GM19395 (cell line): ENCODE data around the gene NAALADL2.
A peak's percentile ranks its signal among the peaks of the same experiment; 100 is the strongest.
"Not testable (repeated sequence)": the region's sequence is repeated elsewhere in the genome, so short reads cannot be mapped to it uniquely, and the experiment has no call there.

Source experiments
- ATAC-seq: cut with Tn5 transposase; IDR thresholded peaks from one replicate; pipeline ENCODE4 v1.9.1; 2021; ENCODE audit warnings: mild to moderate bottlenecking, moderate library complexity; ENCODE audit not compliant: unreplicated experiment

The NAALADL2 gene

DNA sequence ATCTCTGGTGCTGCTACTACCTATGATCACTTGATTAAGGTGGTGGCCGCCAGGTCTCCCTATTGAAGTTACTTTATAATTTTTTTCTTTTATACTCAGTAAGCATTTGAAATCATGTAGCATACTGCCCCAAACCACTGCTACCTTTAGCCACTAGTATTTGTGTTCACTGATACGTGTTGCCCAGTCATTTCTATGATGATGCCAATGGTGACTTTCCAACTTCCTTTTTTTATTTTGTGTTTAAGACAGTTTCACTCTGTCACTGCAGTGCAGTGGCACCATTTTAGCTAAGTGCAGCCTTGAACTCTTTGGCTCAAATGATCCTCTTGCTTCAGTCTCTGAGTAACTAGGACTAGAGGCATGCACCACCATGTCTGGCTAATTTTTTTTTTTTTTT, 598.2 kb downstream of the NAALADL2 start:
- no peak for ATAC-seq

DNA sequence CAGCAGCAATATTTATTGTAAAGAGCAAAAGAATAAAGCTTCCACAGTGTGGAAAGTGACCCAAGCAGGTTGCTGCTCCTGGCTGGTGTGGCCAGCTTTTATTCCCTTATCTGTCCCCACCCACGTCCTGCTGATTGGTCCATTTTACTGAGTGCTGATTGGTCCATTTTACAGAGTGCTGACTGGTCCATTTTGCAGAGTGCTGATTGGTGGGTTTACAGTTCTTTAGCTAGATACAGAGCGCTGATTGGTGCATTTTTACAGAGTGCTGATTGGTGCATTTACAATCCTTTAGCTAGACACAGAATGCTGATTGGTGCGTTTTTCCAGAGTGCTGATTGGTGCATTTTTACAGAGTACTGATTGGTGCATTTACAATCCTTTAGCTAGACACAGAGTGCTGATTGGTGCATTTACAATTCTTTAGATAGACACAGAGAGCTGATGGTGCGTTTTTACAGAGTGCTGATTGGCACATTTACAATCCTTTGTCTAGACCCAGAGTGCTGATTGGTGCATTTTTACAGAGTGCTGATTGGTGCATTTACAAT, 601.8 kb downstream of the NAALADL2 start:
- not testable (repeated sequence) for ATAC-seq

DNA sequence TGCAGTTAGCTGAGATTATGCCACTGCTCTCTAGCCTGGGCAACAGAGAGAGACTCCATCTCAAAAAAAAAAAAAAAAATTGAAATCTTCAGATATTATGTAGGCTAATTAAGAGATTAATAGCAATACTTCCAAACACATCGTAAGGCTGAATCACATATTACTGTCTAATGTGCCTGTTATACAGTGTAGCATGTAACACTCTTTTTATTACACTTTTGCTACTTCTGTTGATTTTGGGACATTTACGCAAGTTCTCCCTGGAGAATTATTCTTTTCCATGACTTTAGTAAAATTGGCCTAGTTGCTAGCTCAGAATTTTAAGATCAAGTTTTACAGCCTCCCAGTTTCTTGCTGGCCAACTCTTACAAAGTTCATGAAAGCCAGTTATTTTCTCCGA, 605.2 kb downstream of the NAALADL2 start:
- ATAC-seq = no peak

DNA sequence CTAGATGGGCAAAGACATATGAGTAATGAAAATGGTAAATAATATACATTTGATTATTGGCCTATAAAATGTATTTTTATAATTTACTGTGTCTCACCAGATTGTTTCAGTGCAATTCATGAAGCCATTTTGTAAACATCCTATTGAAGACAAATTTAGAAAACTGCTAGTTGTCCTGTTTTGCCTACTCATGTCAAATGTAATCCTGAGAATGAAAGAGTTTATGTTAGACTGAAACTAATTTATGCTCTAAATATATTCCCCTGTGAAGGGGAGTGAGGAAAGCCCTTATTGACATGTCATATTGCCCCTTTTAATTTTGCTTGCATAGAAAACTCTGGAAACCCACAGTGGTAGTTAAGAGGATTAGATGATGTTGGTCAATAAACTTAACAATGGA, 610.0 kb downstream of the NAALADL2 start:
- ATAC-seq = no peak

DNA sequence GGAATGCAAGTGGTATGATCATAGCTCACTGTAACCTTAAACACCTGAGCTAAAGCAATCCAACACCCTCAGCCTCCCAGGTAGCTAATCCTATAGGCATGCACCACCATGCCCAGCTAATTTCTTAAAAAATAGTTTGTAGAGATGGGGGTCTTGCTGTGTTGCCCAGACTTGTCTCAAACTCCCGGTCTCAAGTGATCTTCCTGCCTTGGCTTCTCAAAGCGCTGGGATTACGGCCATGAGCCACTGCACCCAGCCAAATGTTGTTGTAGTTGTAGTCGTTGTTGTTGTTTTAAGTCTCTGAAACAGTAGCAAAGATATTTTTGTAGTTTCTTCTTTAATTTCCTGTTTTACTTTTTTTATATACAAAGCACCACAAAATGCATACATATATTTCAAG, 616.6 kb downstream of the NAALADL2 start:
- ATAC-seq = no peak

DNA sequence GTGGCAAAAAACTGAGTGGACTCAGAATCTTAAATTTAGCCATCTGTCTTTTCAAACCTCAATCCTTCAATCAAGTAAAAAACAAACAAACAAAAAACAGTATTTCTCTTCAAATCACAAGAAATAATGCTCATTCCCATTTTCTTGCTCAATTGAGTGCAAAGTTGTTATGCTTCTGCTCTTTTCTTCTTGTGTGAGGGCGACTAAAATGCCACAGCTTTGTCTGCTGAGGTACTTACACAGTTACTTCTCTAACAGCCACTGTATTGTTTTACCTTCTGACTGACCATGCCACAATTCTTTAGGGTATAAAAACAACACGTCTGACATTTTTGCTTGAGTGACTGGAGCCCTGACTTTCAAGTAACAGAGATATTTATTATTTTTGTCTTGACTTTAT, 617.4 kb downstream of the NAALADL2 start:
- no peak for ATAC-seq

DNA sequence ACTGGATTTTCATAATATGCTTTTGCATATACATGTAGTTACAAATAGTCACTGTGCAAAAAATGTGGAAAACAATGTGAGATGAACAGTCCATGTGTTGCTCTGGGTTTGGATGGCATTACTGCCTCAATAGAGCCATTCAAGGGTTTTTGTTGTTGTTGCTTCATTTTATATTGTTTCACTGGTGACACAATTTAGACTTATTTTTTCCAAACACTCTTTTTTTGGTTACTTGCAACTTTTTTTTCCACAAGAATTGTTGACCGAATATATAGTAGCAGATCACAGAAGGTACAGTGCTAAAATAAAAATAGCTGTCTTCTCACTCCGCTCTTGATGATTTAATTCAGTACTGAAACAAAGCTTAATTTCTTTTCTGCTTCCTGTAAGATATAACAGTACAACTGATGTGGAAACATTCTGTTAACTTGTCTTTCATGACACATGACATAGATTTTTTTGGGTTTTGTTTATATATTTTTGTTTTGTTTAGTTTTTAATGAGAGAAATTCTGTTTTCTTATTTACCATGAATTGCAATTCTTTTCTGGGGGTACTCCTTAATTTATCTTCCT, 618.6 kb downstream of the NAALADL2 start:
- ATAC-seq = peak; percentile 92

DNA sequence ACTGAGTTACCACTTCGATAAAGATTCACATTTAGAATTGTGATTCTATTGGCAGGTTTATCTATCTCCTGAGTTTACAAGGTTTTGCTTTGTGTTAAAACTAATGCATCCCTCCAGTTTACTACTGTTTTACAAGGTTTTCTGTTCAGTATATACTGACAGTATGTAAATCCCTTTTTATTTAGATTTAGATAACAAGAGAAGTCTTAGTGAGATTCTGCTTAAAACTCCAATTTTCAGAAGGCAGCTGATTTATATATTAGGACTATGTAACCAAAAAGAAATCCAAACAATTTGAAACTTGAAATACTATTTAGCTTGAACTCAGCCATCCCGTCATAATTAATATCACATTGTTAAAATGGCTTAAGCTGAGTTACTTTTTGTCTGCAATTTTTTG, 619.2 kb downstream of the NAALADL2 start:
- ATAC-seq = no peak

DNA sequence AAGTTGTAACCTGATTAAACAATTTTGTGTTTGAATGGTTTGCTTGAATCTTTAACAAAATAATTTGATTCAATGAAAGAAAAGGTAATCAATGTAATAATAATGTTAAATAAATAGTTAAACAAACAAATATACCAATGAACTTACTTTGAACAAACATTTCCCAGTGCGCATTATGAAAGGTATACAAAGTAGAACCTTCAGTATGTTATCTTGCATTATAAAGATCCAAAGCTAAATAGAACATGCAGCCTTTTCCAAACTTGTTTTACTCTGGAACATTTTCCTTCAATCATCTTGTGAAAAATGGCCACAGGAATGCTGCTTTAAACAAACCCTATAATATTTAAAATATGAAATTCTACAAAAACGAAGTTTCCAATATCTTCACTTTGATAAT, 620.0 kb downstream of the NAALADL2 start:
- no peak for ATAC-seq

DNA sequence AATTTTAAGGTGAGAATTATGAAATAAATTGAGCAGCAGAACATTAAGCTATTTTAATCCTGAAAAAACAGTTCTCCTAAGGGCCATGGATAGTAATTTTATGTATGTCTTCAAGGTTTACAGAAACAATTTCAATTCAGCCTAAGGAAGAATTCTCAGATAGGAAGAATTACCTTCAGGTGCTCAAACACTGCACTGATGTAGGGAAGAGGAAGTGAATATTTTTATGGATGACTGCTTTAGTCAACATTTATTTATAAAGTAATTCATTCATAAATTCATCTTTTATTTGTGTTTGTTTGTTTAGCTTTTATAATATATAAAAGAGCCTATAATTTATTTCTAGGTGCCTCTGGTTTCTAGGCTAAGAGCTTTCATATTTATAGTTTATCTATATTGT, 620.7 kb downstream of the NAALADL2 start:
- no peak for ATAC-seq

DNA sequence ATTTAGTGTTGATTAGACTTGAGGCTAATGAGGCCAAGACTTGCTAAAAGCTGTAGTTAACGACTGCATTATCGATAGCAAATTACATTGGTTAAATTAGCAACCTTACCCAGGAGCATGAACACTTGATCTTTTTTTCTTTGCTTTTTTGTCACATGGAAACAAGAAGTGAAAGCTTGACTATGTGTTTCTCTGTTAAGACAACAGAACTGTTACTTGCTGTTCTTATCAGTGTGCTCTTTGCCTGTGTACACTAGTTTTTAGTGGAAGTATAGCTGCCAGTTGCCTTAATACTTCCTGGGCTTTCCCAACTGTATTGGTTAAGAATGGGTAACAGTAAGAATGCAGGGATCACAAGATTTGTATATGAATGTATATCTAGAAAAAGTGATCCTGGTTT, 625.5 kb downstream of the NAALADL2 start:
- ATAC-seq = peak; percentile 42

DNA sequence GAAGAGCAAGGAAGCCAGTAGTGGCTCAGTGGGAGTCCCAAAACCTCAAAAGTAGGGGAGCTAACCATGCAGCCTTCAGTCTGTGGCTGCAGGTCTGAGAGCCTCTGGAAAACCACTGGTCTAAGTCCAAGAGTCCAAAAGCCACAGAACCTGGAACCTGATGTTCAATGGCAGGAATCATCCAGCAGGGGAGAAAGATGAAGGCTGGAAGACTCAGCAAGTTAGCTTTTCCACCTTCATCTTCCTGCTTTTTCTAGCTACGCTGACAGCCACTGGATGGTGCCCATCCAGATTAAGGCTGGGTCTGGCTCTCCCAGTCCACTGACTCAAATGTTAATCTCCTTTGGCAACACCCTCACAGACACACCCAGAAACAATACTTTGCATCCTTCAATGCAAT, 626.3 kb downstream of the NAALADL2 start:
- ATAC-seq = no peak

DNA sequence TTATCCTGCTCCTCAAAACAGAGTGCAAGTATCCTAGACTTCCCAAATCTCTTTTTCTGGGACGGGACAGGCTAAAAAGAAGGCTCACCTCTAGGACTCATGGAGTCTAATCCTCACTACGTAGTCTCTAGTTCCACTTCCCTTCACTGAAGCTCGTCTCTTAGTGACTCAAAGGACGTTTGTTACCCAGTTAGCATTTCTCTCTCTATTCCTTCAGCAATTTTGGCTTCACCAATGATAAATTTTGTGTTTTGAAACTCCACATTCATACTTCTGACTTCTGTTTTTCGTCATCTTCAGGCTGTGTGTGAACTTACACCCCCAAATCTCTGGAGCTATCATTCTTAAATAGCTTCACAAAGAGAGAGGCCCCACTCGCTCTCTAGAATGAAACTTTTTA, 627.1 kb downstream of the NAALADL2 start:
- peak; percentile 56 for ATAC-seq

DNA sequence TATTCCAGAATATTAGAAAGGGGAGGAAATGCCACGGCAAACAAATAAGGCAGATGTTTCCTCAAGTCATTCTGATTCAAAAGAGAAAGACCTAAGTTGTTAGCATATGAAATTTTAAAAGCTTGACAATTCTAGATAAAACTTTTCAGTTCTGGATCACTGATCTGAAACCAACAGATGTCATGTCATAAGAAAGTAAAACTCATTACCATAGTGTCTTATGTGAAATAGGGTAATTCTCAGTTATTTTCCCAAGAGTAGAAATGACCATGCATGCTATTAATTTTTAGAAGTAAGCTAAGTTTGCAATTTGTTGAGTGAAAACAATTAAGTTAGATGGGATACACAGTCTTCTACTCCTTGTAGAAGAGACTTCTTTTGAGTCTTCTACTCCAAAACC, 630.3 kb downstream of the NAALADL2 start:
- no peak for ATAC-seq

DNA sequence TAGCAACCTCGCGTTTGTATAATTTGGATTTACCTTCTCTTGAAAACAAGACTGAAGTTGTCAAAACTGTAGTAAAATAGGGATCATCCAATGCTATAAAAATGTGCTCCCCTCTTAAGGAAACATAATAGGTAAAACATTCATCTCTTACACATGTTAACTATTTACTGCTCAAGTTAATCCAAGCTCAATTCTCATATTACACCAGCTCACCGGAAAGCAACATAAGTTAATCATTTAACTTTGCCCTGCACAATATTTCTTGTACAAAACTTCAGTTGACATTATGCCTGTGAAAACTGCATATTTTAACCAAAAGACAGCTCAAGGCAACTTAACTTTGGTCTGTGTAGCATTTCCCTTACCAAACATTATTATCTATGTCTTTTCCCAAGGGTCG, 634.2 kb downstream of the NAALADL2 start:
- no peak for ATAC-seq

DNA sequence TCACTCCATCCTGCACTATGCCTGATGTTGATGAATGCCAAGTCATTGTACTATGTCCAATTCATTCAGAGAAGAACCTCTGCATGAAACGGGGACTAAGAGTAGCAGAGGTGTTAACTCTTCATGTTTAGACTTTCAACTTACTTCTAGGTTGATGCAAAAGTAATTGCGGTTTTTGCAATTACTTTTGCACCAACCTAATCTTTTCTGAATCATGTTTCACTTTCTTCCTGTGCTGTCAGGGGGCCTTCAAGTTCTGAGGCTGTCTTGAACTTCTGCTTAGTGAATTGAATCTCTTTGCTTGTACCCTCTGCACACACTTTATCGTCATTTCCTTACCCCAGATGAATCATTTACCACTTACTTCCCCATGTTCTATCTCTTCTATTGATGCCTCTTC, 636.2 kb downstream of the NAALADL2 start:
- ATAC-seq = peak; percentile 84

DNA sequence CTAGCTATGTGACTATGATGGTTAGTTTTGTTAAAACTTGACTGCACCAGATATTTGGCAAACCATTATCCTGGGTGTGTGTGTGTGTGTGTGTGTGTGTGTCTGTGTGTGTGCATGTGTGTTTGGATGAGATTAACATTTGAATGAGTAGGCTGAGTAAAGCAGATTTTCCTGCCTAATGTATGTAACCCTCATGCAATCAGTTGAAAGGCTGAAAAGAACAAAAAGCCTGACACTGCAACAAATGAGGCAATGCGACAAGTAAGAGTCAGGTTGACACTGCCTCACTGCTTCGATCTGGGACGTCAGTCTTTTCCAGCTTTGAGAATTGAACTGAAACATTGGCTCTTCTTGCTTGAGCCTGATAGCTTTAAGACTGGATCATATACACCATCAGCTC, 643.0 kb downstream of the NAALADL2 start:
- no peak for ATAC-seq

DNA sequence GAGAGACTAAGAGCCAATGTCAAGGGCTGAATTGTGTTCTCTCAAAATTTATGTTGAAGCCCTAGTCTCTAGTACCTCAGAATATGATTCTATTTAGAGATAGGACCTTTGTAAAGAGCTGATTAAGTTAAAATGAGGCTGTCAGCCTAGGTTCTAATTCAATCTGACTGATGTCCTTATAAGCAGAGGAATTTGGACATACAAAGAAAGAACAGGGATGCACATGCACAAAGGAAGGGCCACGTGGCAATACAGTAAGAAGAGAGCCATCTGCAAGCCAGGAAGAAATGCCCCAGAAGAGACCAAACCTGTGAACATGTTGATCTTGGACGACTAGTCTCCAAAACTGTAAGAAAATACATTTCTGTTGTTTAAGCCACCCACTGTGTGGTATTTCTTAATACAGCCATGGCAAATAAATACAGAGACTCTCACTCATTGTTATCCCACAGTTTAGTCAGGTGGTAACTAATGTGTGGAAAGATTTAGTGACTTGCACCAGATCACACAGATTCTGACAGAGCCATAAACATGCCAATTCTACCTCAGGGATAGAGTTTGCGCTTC, 652.2 kb downstream of the NAALADL2 start:
- ATAC-seq = no peak

DNA sequence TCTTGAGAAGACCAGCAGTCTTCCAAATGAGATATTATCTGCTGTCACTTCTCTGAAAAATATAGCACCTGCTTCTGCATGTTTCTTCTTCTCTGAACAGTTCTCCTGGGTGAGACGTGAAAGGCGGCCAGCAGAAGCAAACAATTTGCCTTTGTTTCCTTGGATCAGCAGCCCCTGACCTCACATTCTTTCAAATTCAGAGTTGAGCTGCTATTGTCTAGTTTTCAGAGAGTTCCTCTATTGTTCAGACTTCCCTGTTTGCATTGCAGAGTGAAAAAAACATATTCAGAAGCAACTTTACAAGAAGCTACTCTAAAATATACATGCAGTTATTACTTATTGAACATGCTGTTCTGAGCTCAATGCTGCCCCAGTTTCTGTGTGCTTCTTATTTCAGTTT, 653.6 kb downstream of the NAALADL2 start:
- no peak for ATAC-seq

DNA sequence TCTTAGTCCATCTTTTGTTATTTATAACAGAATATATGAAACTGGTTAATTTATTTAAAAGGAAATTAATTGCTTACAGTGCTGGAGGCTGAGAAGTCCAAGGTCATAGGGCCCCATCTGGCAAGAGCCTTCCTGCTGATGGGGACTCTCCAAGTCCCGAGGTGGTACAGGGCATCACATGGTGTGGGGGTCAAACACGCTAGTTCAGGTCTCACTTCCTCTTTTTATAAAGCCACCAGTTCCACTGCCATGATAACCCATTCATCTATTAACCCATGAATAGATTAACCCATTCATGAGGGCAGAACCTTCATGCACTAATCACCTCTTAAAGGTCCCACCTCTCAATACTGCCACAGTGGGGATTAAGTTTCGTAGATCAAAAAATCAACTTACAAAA, 659.3 kb downstream of the NAALADL2 start:
- peak; percentile 82 for ATAC-seq

DNA sequence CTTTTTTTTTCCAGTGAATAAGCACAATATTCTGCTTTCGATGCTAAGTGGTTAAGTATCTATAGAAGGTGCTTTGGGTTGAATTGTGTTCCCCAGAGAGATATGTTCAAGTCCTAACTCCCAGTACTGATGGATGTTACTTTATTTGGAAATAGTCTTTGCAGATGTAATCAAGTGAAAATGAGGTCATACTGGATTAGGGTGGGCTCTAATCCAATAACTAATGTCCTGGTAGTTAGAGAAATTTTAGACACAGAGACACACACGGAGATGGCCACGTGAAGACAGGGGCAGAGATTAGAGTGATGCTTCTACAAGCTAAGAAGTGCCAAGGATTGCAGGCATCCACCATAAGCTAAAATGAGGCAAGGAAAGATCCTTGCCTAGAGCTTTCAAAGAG, 662.3 kb downstream of the NAALADL2 start:
- ATAC-seq = no peak

DNA sequence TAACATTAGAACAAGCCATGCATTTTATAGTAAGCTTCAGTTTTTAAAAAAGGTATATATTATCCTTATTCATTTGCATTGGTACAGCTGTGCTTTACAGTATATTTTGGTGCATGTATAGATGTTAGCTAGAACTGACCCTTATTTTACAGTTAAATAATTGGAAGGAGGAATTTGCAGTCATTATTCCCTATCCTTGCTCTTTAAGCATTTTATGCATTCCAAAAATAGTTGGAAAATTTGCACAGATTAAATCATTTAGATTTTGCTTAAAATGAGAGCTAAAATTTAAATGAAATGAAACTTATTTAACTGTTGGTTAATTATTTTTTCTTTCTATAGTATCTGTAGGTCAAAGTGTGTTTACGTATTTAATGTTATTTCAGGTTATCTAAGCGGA, 667.1 kb downstream of the NAALADL2 start:
- ATAC-seq = no peak
